PC-3 (cell line): ENCODE data around the gene PHF24. TPM values are rescaled to one million over a fixed set of nuclear protein-coding genes. Genes with fewer than 3 reads are reported as not detected.

Experiments
- ATAC-seq: fragments of 200-7000 bp; cut with Tn5 transposase; 2 replicates; pipeline ENCODE4 v1.9.1; 2020; ENCODE audit warnings: mild to moderate bottlenecking, moderate library complexity
- BruUV-seq: library from RNA; stranded (reverse); fragments of 400-500 nt; replicated peaks from 2 replicates; lab custom pipeline; 2021; lab: Mats Ljungman, UMichigan
- CTCF ChIA-PET: fragments of 300-600 bp; sonication (Branson Sonifier 250); formaldehyde crosslinking; loops from one replicate; lab custom pipeline; 2022; ENCODE audit warnings: antibody characterized with exemption; lab: Charles Lee
- POLR2A ChIA-PET: fragments of 300-600 bp; sonication (Branson Sonifier 250); formaldehyde crosslinking; loops from one replicate; lab custom pipeline; 2022; ENCODE audit warnings: antibody characterized with exemption; ENCODE audit not compliant: unreplicated experiment; lab: Charles Lee
- DNase-seq: peaks from one replicate; pipeline ENCODE4 v3.0.0-alpha.2; 2015
- H2AFZ ChIP-seq: fragments of 300-600 bp; sonication (generic); 2 replicates; pipeline ENCODE4 v1.6.0; 2016; ENCODE audit warnings: antibody characterized with exemption, low read length
- H3F3A ChIP-seq: fragments of 300-600 bp; sonication (generic); one replicate; pipeline ENCODE4 v1.6.0; 2017; ENCODE audit warnings: antibody characterized with exemption, low read length, control low read depth, mild to moderate bottlenecking; ENCODE audit not compliant: unreplicated experiment
- H3K27ac ChIP-seq: fragments of 300-600 bp; sonication (generic); 2 replicates; pipeline ENCODE4 v1.5.1; 2016; ENCODE audit warnings: mild to moderate bottlenecking, low read length
- H3K27me3 ChIP-seq: fragments of 300-600 bp; sonication (generic); 2 replicates; pipeline ENCODE4 v1.6.1; 2016; ENCODE audit warnings: low read length, mixed read lengths
- H3K36me3 ChIP-seq: fragments of 300-600 bp; sonication (generic); 2 replicates; pipeline ENCODE4 v1.6.1; 2016; ENCODE audit warnings: low read depth, mixed run types, low read length, mixed read lengths
- H3K4me1 ChIP-seq: fragments of 300-600 bp; sonication (generic); 2 replicates; pipeline ENCODE4 v1.5.1; 2016; ENCODE audit warnings: low read length; ENCODE audit not compliant: insufficient read depth
- H3K4me2 ChIP-seq: fragments of 300-600 bp; sonication (generic); 2 replicates; pipeline ENCODE4 v1.6.0; 2016; ENCODE audit warnings: low read length
- H3K4me3 ChIP-seq: fragments of 300-600 bp; sonication (generic); 2 replicates; pipeline ENCODE4 v1.5.1; 2016; ENCODE audit warnings: mild to moderate bottlenecking, low read length, mixed read lengths
- H3K79me2 ChIP-seq: fragments of 300-600 bp; sonication (generic); 2 replicates; pipeline ENCODE4 v1.6.1; 2017; ENCODE audit warnings: low read length, mixed read lengths
- H3K9ac ChIP-seq: fragments of 300-600 bp; sonication (generic); 2 replicates; pipeline ENCODE4 v1.6.0; 2016; ENCODE audit warnings: mild to moderate bottlenecking, low read length
- H3K9me2 ChIP-seq: fragments of 300-600 bp; sonication (generic); replicated peaks from 2 replicates; pipeline ENCODE4 v1.6.1; 2016; ENCODE audit warnings: mixed run types, low read length, mixed read lengths
- H3K9me3 ChIP-seq: fragments of 300-600 bp; sonication (generic); 2 replicates; pipeline ENCODE4 v1.6.1; 2016; ENCODE audit warnings: low read length, mixed read lengths
- H4K20me1 ChIP-seq: fragments of 300-600 bp; sonication (generic); 2 replicates; pipeline ENCODE4 v1.6.1; 2016; ENCODE audit warnings: low read length, mixed read lengths
- CTCF ChIP-seq: fragments of 300-600 bp; sonication (generic); conservative IDR thresholded peaks from 2 replicates; pipeline ENCODE4 v1.5.1; 2017; ENCODE audit warnings: antibody characterized with exemption, low read depth, mild to moderate bottlenecking, low read length
- EZH2 ChIP-seq: fragments of 300-600 bp; sonication (generic); IDR thresholded peaks from one replicate; pipeline ENCODE4 v1.6.1; 2017; ENCODE audit warnings: antibody characterized with exemption, mild to moderate bottlenecking, low read length; ENCODE audit not compliant: unreplicated experiment
- EZH2phosphoT487 ChIP-seq: fragments of 300-600 bp; sonication (generic); IDR thresholded peaks from 2 replicates; pipeline ENCODE4 v1.6.1; 2018; ENCODE audit warnings: mild to moderate bottlenecking, antibody characterized with exemption, low read length, borderline replicate concordance
- intact Hi-C: fragments of 100-400 bp; cut with micrococcal nuclease; formaldehyde crosslinking; loops from 2 replicates; pipeline ENCODE4 v1.9.0; 2023
- total RNA-seq: library from RNA; depleted of rRNA; stranded (reverse); fragments of >200 nt; gene quantifications from 2 replicates; pipeline ENCODE4 v1.2.3, GENCODE V29; 2014

Gene PHF24
- total RNA-seq, 1 experiment from 2014 or later, result not detected

- Histone ChIP-seq H4K20me1 (no peaks in the 10 kb centered on the region), H3K9me3 (no peaks in the 10 kb centered on the region), H3K79me2 (no peaks in the 10 kb centered on the region), H2AFZ (no peak overlapping the region), H3K9me2 (no peaks in the 10 kb centered on the region), H3K4me3 (no peak overlapping the region), H3K36me3 (no peaks in the 10 kb centered on the region), H3K27me3 (no peaks in the 10 kb centered on the region), H3F3A (no peaks in the 10 kb centered on the region), H3K4me1 (peaks cover 34% of the 10 kb centered on the region), H3K4me2 (no peak overlapping the region), H3K27ac (no peak overlapping the region), H3K9ac (no peak overlapping the region)
- DNase-seq (peak; percentile 63), ATAC-seq (peak; percentile 25)
- ChIA-PET CTCF (interaction anchor here (0.6 to 3.0 kb wide), 4 partner anchors 47 to 95 kb away, joined by 4 to 22 read pairs (median 7); no protein-coding TSS in a partner anchor), POLR2A (no interaction called here)
- BruUV-seq, result no TSS peak
- intact Hi-C loops, result no loop called here
- TF ChIP-seq EZH2 (no peak), CTCF (peak; percentile 70), EZH2phosphoT487 (no peak)
Measured at GRCh38 chr9:34994260-34994899, 36.3 kb downstream of the PHF24 start.

GRCh38 chr9:34994900-34995669 lies 37.0 kb downstream of the PHF24 start:
- no peaks in the 10 kb centered on the region for H3K9me2 ChIP-seq
- H2AFZ ChIP-seq, result no peak overlapping the region
- H3K79me2 ChIP-seq, result no peaks in the 10 kb centered on the region
- H3K4me3 ChIP-seq, result no peak overlapping the region
- TF ChIP-seq EZH2 (no peak), CTCF (no peak), EZH2phosphoT487 (no peak)
- CTCF ChIA-PET, result interaction anchor here (0.6 to 3.0 kb wide), 4 partner anchors 48 to 95 kb away, joined by 4 to 22 read pairs (median 7); no protein-coding TSS in a partner anchor
- H3K9me3 ChIP-seq, result no peaks in the 10 kb centered on the region
- 0 out of 2 replicates have a peak overlapping the region, but pooled peaks have one; percentile 5 for H3K27ac ChIP-seq
- no peak overlapping the region for H3K4me2 ChIP-seq
- intact Hi-C loops, result no loop called here
- H3K36me3 ChIP-seq, result no peaks in the 10 kb centered on the region
- H4K20me1 ChIP-seq, result no peaks in the 10 kb centered on the region
- ATAC-seq (no peak), DNase-seq (no peak)
- no TSS peak for BruUV-seq
- H3K27me3 ChIP-seq, result no peaks in the 10 kb centered on the region
- H3K9ac ChIP-seq, result no peak overlapping the region
- POLR2A ChIA-PET, result interaction anchor here (0.7 kb wide), 1 partner anchor 213 kb away, joined by 4 read pairs; no protein-coding TSS in a partner anchor
- H3K4me1 ChIP-seq, result peaks cover 36% of the 10 kb centered on the region
- no peaks in the 10 kb centered on the region for H3F3A ChIP-seq
